AG04450 (cell line): ENCODE measurements around the gene OBSCN. TPM values are rescaled to one million over a fixed set of nuclear protein-coding genes. Genes with fewer than 3 reads are reported as not detected.
"Not testable (repeated sequence)": the region's sequence is repeated elsewhere in the genome, so short reads cannot be mapped to it uniquely, and the experiment has no call there.

Experiments used
- CTCF ChIA-PET: fragments of 300-600, 350-600 bp; formaldehyde crosslinking; extraction: SDS; loops from one replicate; lab custom pipeline; 2022; ENCODE audit warnings: antibody characterized with exemption, inconsistent platforms; lab: Charles Lee
- POLR2A ChIA-PET: fragments of 350-600 bp; formaldehyde crosslinking; extraction: SDS; loops from one replicate; lab custom pipeline; 2021; ENCODE audit warnings: antibody characterized with exemption, inconsistent platforms; lab: Yijun Ruan, JAX
- DNase-seq: peaks from one replicate; pipeline ENCODE4 v3.0.0-alpha.2; 2011; ENCODE audit warnings: low read depth, low spot score
- H3K27ac ChIP-seq: one replicate; pipeline ENCODE4 v1.5.1; 2012; ENCODE audit warnings: low read depth, low read length, control low read depth
- H3K27me3 ChIP-seq: one replicate; pipeline ENCODE4 v1.6.0; 2012; ENCODE audit warnings: low read length; ENCODE audit not compliant: control insufficient read depth, insufficient read depth
- H3K4me3 ChIP-seq: 2 replicates; pipeline ENCODE4 v1.5.1; 2011; ENCODE audit warnings: mild to moderate bottlenecking, low read depth, low read length, control low read depth
- H3K9me3 ChIP-seq: 2 replicates; pipeline ENCODE4 v1.5.1; 2012; ENCODE audit warnings: low read length; ENCODE audit not compliant: control insufficient read depth, insufficient read depth
- polyA plus RNA-seq: library from polyadenylated mRNA; depleted of rRNA; stranded (reverse); fragments of >200 nt; gene quantifications from 2 replicates; pipeline ENCODE4 v1.2.3, GENCODE V29; 2011
- TF ChIP-seq, protein P1 (sequence below): IDR thresholded peaks from 2 replicates; pipeline ENCODE4 v1.5.1; 2011; ENCODE audit warnings: low read depth, low read length, control low read depth, inconsistent platforms

OBSCN gene
- polyA plus RNA-seq, 1 experiment, result 3.9 TPM

GRCh38 chr1:228240411-228241240 is 32.8 kb downstream of the OBSCN start:
- Histone ChIP-seq H3K4me3 (no peak overlapping the region), H3K27me3 (no peaks in the 10 kb centered on the region), H3K27ac (no peak overlapping the region), H3K9me3 (peaks cover 39% of the 10 kb centered on the region)
- DNase-seq, result no peak
- CTCF ChIA-PET, result no interaction called here
- POLR2A ChIA-PET, result no interaction called here
- TF ChIP-seq, protein P1, sequence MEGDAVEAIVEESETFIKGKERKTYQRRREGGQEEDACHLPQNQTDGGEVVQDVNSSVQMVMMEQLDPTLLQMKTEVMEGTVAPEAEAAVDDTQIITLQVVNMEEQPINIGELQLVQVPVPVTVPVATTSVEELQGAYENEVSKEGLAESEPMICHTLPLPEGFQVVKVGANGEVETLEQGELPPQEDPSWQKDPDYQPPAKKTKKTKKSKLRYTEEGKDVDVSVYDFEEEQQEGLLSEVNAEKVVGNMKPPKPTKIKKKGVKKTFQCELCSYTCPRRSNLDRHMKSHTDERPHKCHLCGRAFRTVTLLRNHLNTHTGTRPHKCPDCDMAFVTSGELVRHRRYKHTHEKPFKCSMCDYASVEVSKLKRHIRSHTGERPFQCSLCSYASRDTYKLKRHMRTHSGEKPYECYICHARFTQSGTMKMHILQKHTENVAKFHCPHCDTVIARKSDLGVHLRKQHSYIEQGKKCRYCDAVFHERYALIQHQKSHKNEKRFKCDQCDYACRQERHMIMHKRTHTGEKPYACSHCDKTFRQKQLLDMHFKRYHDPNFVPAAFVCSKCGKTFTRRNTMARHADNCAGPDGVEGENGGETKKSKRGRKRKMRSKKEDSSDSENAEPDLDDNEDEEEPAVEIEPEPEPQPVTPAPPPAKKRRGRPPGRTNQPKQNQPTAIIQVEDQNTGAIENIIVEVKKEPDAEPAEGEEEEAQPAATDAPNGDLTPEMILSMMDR, result no peak

DNA sequence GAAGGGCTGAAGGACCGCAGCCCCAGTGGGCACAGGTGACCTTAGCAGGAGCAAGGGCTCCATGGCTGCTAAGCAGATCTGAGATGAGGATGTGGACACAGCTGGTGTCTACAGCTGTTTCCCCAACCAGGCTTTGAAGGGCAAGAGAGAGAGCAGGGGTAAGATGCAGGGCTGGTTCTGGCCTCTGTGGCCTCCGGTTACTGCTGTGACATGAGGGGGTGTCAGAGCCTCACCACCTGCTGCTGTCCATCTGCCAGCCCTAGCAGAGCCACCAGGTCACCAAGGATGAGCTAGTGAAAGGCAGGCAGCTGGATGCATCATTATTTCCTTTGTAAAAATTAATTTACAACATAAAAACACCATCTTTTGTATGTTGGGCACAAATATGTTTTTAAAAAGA is 33.4 kb downstream of the OBSCN start:
- H3K9me3 ChIP-seq, result peaks cover 40% of the 10 kb centered on the region
- POLR2A ChIA-PET, result no interaction called here
- no peaks in the 10 kb centered on the region for H3K27me3 ChIP-seq
- no peak overlapping the region for H3K27ac ChIP-seq
- no peak for DNase-seq
- no peak overlapping the region for H3K4me3 ChIP-seq
- CTCF ChIA-PET, result no interaction called here
- TF ChIP-seq, protein P1, result no peak

DNA sequence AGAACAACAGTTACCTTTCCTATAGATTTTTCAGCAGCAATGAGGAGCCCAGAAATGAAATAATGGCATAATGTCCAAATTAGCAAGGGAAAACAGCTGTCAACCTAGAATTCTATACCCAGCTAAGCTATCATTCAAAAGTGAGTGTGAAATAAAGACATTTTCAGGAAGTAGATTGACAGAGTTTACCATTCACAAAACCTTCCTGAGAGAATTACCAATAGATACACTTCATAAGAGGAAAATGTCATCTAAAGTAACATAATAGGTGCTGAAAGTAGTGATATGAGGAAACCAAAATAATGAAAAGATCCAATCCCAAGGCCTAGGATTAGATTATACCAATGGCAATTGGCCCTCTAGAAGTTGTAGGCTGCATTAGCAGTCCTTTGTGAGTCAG is 34.6 kb downstream of the OBSCN start:
- Histone ChIP-seq H3K27ac (no peak overlapping the region), H3K4me3 (no peak overlapping the region), H3K9me3 (peaks cover 43% of the 10 kb centered on the region), H3K27me3 (no peaks in the 10 kb centered on the region)
- DNase-seq, result no peak
- TF ChIP-seq, protein P1, result no peak
- ChIA-PET POLR2A (no interaction called here), CTCF (no interaction called here)

DNA sequence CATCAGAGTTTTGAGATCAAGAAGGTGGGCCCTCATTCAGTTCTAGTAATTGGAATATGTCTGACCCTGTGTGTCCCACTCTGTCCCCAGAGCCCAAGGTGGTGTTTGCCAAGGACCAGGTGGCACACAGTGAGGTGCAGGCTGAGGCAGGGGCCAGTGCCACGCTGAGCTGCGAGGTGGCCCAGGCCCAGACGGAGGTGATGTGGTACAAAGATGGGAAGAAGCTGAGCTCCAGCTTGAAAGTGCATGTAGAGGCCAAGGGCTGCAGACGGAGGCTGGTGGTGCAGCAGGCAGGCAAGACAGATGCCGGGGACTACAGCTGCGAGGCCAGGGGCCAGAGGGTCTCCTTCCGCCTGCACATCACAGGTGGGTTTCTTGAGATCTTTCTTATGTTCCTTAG is 35.2 kb downstream of the OBSCN start:
- TF ChIP-seq, protein P1, result no peak

DNA sequence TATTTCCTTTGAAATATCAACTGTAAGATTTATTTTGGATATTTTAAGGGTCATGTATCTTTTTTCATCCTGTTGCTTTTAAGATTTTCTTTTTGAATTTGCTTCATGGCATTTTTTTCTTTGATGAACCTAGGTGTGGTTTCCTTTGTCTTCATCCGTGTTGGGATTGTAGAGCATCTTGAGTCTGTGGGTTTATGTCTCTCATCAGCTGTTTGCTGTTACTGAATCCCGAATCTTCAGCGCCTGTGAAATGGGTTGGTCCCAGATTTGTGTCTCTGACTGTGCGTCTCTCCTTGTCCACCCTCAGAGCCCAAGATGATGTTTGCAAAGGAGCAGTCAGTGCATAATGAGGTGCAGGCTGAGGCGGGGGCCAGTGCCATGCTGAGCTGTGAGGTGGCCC is 36.1 kb downstream of the OBSCN start:
- H3K27me3 ChIP-seq, CTCF ChIA-PET, DNase-seq, H3K4me3 ChIP-seq, POLR2A ChIA-PET, H3K27ac ChIP-seq: not testable (repeated sequence)
- peaks cover 43% of the 10 kb centered on the region for H3K9me3 ChIP-seq

More for the DNA sequence above, 35.2 kb downstream of the OBSCN start:
- Histone ChIP-seq H3K27me3 (no peaks in the 10 kb centered on the region), H3K27ac (no peak overlapping the region), H3K4me3 (no peak overlapping the region), H3K9me3 (peaks cover 43% of the 10 kb centered on the region)
- no peak for DNase-seq
- CTCF ChIA-PET, result no interaction called here
- POLR2A ChIA-PET, result no interaction called here
